ENCODE data around the gene HSPB9. TPM values are rescaled to one million over a fixed set of nuclear protein-coding genes. Genes with fewer than 3 reads are reported as not detected.
A peak's percentile ranks its signal among the peaks of the same experiment; 100 is the strongest.

HSPB9 gene
- total and polyA plus RNA-seq, 2 donors (not counting 3 experiments of a cell fraction or from before 2014, with no cell fraction given): not detected

- peak within 1 kb of the TSS; percentile 61 for H2AFZ ChIP-seq (ENCODE audit: low read depth, low read length)
- H3K4me3 ChIP-seq (replicated peaks in 1 of 3; ENCODE audit: insufficient read depth in 1 of 3, low read depth in 1 of 3, low read length in 3 of 3): no peak within 1 kb of the TSS
- H3K36me3 ChIP-seq (ENCODE audit: control insufficient read depth in 2 of 2, extremely low read depth in 1 of 2, insufficient read depth in 2 of 2, low read length in 2 of 2): no peaks in the 10 kb centered on the region
- H3K9me3 ChIP-seq (replicated peaks; ENCODE audit: control insufficient read depth, insufficient read depth, low read length): no peaks in the 10 kb centered on the region
- no peaks in the 10 kb centered on the region for H3K9me1 ChIP-seq (replicated peaks; ENCODE audit: control insufficient read depth, extremely low read depth, insufficient read depth, low read length)
- FAIRE-seq (no peak), DNase-seq (ENCODE audit: low read depth, low spot score) (no peak)
- no peak within 1 kb of the TSS for H3K9ac ChIP-seq (replicated peaks; ENCODE audit: extremely low read depth, insufficient read depth, low read length)
- peaks cover 5% of the 10 kb centered on the region for H3K4me1 ChIP-seq (ENCODE audit: control insufficient read depth, extremely low read depth, insufficient read depth, low read length)
- intact Hi-C loops (cut with micrococcal nuclease) (no loop called here), dilution Hi-C loops (cut with MboI; ENCODE audit: extremely low pct_ligation_motif_present, low sequenced_read_pairs) (no loop called here)
- ChIA-PET CTCF (interaction anchor here (1.0 to 2.3 kb wide), 6 partner anchors 30 to 135 kb away, joined by 3 to 8 read pairs (median 6); partner anchors contain the start of gene NKIRAS2), POLR2A (no interaction called here)
- H3K27ac ChIP-seq (ENCODE audit: insufficient read depth, low read depth, low read length): no peak within 1 kb of the TSS
- no peaks in the 10 kb centered on the region for H4K20me1 ChIP-seq (replicated peaks; ENCODE audit: control insufficient read depth, extremely low read depth, insufficient read depth, low read length)
- no peak within 1 kb of the TSS for H3K4me2 ChIP-seq (ENCODE audit: insufficient read depth, low read length)
- H3K27me3 ChIP-seq (ENCODE audit: control insufficient read depth in 2 of 2, insufficient read depth in 2 of 2, low read length in 2 of 2): peaks cover 14 to 20% of the 10 kb centered on the region in 2 experiments
- no TSS peak for BruUV-seq (replicated peaks)
- TF ChIP-seq MYC (IDR thresholded peaks at IDR 0.05; ENCODE audit: low read depth, low read length) (no peak), EZH2 (IDR thresholded peaks at IDR 0.05; ENCODE audit: borderline replicate concordance, low read depth, low read length, severe bottlenecking) (peak; percentile 48), POLR2AphosphoS5 (IDR thresholded peaks at IDR 0.05; ENCODE audit: insufficient read depth, low read depth, low read length) (no peak)
- H3K79me2 ChIP-seq (ENCODE audit: control insufficient read depth, insufficient read depth, low read length): no peaks in the 10 kb centered on the region
These were observed 24.6 kb upstream of the HSPB9 start, which contains the start of gene ZNF385C for GRCh38 chr17:42097691-42098631. Gene ZNF385C, minus strand, starts transcription at chr17:42098473. Its CDS starts 35,417 bp downstream, at chr17:42063056.

DNA sequence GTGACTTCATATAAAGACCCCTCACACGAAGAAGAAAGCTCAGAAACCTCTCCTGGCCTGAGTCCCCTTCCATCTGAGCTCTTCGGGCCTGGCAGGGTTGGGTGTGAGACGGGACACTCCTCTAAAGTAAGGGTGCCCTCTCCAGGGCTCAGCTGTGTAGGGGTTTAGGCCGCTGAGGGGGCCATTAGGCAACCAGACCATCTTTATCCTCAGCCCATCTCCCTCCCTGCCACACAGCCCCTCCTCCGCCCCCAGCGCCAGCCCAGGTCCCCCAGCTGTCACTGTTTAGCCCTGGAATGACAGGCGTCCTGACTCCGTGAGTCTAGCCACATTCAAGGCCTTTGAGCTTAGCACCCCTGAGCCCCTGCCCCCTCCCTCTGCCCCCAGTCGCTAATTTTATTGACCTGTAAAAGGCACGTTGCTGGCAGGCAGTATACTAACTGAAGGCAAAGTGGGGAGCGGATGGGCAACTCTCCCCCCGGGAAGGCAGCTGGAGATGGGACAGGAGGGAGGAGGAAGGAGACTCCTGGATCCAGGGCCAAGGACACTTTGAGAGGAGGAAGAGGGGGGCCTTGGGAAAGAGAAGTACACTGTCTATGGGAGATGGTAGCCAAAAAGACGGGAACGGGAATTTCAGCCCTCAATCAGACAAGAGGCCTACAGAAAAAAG, 23.7 kb upstream of the HSPB9 start:
- intact Hi-C loops (cut with micrococcal nuclease): no loop called here
- FAIRE-seq: no peak

More for the DNA sequence above, 23.7 kb upstream of the HSPB9 start:
- dilution Hi-C loops (cut with MboI; ENCODE audit: extremely low pct_ligation_motif_present, low sequenced_read_pairs): no loop called here
- no peaks in the 10 kb centered on the region for H3K9me3 ChIP-seq (replicated peaks; ENCODE audit: control insufficient read depth, insufficient read depth, low read length)
- H3K4me2 ChIP-seq (ENCODE audit: insufficient read depth, low read length): no peak overlapping the region
- H3K9ac ChIP-seq (replicated peaks; ENCODE audit: extremely low read depth, insufficient read depth, low read length): no peak overlapping the region
- no peak overlapping the region for H3K4me3 ChIP-seq (replicated peaks in 1 of 3; ENCODE audit: insufficient read depth in 1 of 3, low read depth in 1 of 3, low read length in 3 of 3)
- ChIA-PET POLR2A (interaction anchor here (0.6 kb wide), 1 partner anchor 133 kb away, joined by 4 read pairs; no protein-coding TSS in a partner anchor), CTCF (interaction anchor here (1.0 to 1.5 kb wide), 3 partner anchors 31 to 136 kb away, joined by 4 to 8 read pairs (median 5); no protein-coding TSS in a partner anchor)
- H3K36me3 ChIP-seq (ENCODE audit: control insufficient read depth in 2 of 2, extremely low read depth in 1 of 2, insufficient read depth in 2 of 2, low read length in 2 of 2): no peaks in the 10 kb centered on the region
- no TSS peak for BruUV-seq (replicated peaks)
- no peaks in the 10 kb centered on the region for H3K79me2 ChIP-seq (ENCODE audit: control insufficient read depth, insufficient read depth, low read length)
- no peak overlapping the region for H2AFZ ChIP-seq (ENCODE audit: low read depth, low read length)
- H3K27me3 ChIP-seq (ENCODE audit: control insufficient read depth in 2 of 2, insufficient read depth in 2 of 2, low read length in 2 of 2): peaks cover 14 to 20% of the 10 kb centered on the region in 2 experiments
- no peak overlapping the region for H3K27ac ChIP-seq (ENCODE audit: insufficient read depth, low read depth, low read length)
- peaks cover 5% of the 10 kb centered on the region for H3K4me1 ChIP-seq (ENCODE audit: control insufficient read depth, extremely low read depth, insufficient read depth, low read length)
- DNase-seq (ENCODE audit: low read depth, low spot score): no peak
- no peaks in the 10 kb centered on the region for H3K9me1 ChIP-seq (replicated peaks; ENCODE audit: control insufficient read depth, extremely low read depth, insufficient read depth, low read length)
- no peak for TF ChIP-seq JUN (IDR thresholded peaks at IDR 0.05; ENCODE audit: borderline replicate concordance, insufficient read depth, insufficient read length, low read depth)
- no peaks in the 10 kb centered on the region for H4K20me1 ChIP-seq (replicated peaks; ENCODE audit: control insufficient read depth, extremely low read depth, insufficient read depth, low read length)
